ENCODE results near the gene MMAB.

Gene MMAB

DNA sequence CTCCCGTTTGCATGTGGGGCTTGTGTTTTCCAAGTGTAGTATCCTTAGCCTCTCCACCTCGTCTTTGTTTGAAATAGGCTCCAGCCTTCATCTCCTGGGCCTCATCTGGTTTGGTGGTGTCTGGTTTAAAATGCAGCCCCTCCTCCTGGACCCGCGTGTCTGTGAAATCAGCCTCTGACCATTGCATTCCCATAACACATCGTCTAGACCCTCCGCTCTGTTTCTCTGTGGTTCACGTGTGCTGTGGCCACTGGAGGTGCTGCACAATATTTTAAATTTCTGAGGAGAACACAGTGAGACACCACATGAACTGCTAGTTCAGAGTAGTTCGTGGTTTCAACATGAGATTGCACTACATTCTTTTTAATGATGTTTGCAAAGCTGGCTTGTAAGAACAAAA is 60.3 kb downstream of the MMAB start:
- no peak overlapping the region for H3K4me3 ChIP-seq (replicated peaks; ENCODE audit: low read depth, low read length)
- no peak for DNase-seq (ENCODE audit: low read depth)
- TF ChIP-seq, protein P1, sequence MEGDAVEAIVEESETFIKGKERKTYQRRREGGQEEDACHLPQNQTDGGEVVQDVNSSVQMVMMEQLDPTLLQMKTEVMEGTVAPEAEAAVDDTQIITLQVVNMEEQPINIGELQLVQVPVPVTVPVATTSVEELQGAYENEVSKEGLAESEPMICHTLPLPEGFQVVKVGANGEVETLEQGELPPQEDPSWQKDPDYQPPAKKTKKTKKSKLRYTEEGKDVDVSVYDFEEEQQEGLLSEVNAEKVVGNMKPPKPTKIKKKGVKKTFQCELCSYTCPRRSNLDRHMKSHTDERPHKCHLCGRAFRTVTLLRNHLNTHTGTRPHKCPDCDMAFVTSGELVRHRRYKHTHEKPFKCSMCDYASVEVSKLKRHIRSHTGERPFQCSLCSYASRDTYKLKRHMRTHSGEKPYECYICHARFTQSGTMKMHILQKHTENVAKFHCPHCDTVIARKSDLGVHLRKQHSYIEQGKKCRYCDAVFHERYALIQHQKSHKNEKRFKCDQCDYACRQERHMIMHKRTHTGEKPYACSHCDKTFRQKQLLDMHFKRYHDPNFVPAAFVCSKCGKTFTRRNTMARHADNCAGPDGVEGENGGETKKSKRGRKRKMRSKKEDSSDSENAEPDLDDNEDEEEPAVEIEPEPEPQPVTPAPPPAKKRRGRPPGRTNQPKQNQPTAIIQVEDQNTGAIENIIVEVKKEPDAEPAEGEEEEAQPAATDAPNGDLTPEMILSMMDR (IDR thresholded peaks at IDR 0.05; ENCODE audit: low read length, missing control alignments) = no peak

GRCh38 chr12:109512608-109513007 is 60.7 kb downstream of the MMAB start:
- DNase-seq (ENCODE audit: low read depth) = no peak
- TF ChIP-seq, protein P1 (IDR thresholded peaks at IDR 0.05; ENCODE audit: low read length, missing control alignments) = no peak
- no peak overlapping the region for H3K4me3 ChIP-seq (replicated peaks; ENCODE audit: low read depth, low read length)

GRCh38 chr12:109510196-109510595 is 63.1 kb downstream of the MMAB start:
- no peak for DNase-seq (ENCODE audit: low read depth)
- TF ChIP-seq, protein P1 (IDR thresholded peaks at IDR 0.05; ENCODE audit: low read length, missing control alignments) = no peak
- no peak overlapping the region for H3K4me3 ChIP-seq (replicated peaks; ENCODE audit: low read depth, low read length)

DNA sequence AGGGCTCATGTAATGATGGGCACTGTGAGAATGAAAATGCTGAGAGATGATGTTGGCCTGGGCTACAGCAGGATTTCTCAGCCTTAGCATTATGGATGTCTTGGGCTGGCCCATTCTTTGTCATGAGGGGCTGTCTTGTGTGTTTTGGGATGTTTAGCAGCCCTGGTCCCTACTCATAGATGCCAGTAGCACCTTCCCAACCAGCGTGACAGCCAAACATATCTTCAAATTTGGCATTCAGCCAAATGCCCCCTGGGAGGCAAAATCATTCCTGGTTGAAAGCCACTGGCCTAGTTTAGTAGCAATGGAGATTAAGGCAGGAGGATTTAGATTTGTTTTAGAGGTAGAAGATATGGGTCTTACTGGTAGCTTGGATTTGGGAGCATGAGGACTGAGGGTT is 69.2 kb downstream of the MMAB start:
- TF ChIP-seq, protein P1 (IDR thresholded peaks at IDR 0.05; ENCODE audit: low read length, missing control alignments) = no peak
- no peak overlapping the region for H3K4me3 ChIP-seq (replicated peaks; ENCODE audit: low read depth, low read length)
- no peak for DNase-seq (ENCODE audit: low read depth)

Measured in fibroblast of pulmonary artery (primary cell).